CD4-positive, alpha-beta T cell (primary cell): ENCODE measurements around the gene PAX6. TPM values are rescaled to one million over a fixed set of nuclear protein-coding genes. Genes with fewer than 3 reads are reported as not detected.
A peak's percentile ranks its signal among the peaks of the same experiment; 100 is the strongest.

Source experiments
- ATAC-seq: fragments of 200-7000 bp; cut with Tn5 transposase; one replicate; pipeline ENCODE4 v1.10.0; 2022; ENCODE audit warnings: mild to moderate bottlenecking; ENCODE audit not compliant: poor library complexity
- CTCF ChIA-PET: fragments of 350-600 bp; sonication (Branson Sonifier 250); formaldehyde crosslinking; loops from one replicate; lab custom pipeline; 2021; ENCODE audit warnings: antibody characterized with exemption, inconsistent platforms; lab: Charles Lee
- POLR2A ChIA-PET: fragments of 350-600 bp; sonication (Branson Sonifier 250); formaldehyde crosslinking; loops from one replicate; lab custom pipeline; 2021; ENCODE audit warnings: antibody characterized with exemption, inconsistent platforms; lab: Charles Lee
- DNase-seq, 14 experiments: peaks; one replicate each; pipeline ENCODE4 v3.0.0-alpha.2; 2013 to 2020; ENCODE audit warnings: mixed read lengths in 2 of 14
- H3K27ac ChIP-seq, 2 donors: one replicate each; pipeline versions ENCODE4 v1.5.1 to v1.7.0; 2013; ENCODE audit warnings: low read length in 2 of 2, low read depth in 1 of 2, mild to moderate bottlenecking in 1 of 2
- H3K27me3 ChIP-seq, 2 experiments: 1 replicate in 1 of 2; 2 replicates in 1 of 2; pipeline versions ENCODE4 v1.6.1 to v1.7.0; 2013; ENCODE audit warnings: low read length in 2 of 2, control low read depth in 1 of 2, mild to moderate bottlenecking in 1 of 2, moderate library complexity in 1 of 2; ENCODE audit not compliant: insufficient read depth in 2 of 2, control insufficient read depth in 1 of 2
- H3K36me3 ChIP-seq: one replicate; pipeline ENCODE4 v1.6.1; 2013; ENCODE audit warnings: low read length, control low read depth; ENCODE audit not compliant: insufficient read depth
- H3K4me1 ChIP-seq: one replicate; pipeline ENCODE4 v1.6.1; 2013; ENCODE audit warnings: low read length, control low read depth; ENCODE audit not compliant: insufficient read depth
- H3K4me3 ChIP-seq: one replicate; pipeline ENCODE4 v1.5.1; 2013; ENCODE audit warnings: mild to moderate bottlenecking, low read length, moderate library complexity
- H3K9me3 ChIP-seq, 2 experiments: 1 replicate in 1 of 2; 2 replicates in 1 of 2; pipeline versions ENCODE4 v1.6.1 to v1.7.0; 2013; ENCODE audit warnings: low read length in 2 of 2, mild to moderate bottlenecking in 2 of 2, control low read depth in 1 of 2, moderate library complexity in 1 of 2; ENCODE audit not compliant: control insufficient read depth in 1 of 2, insufficient read depth in 1 of 2
- H3K27ac Mint-ChIP-seq: one replicate; pipeline ENCODE4 v1.8.0; 2020; ENCODE audit warnings: mixed read lengths
- H3K27me3 Mint-ChIP-seq: one replicate; pipeline ENCODE4 v1.8.0; 2021; ENCODE audit warnings: mixed read lengths
- H3K36me3 Mint-ChIP-seq: one replicate; pipeline ENCODE4 v1.8.0; 2021; ENCODE audit warnings: low read depth, mixed read lengths
- H3K4me1 Mint-ChIP-seq: one replicate; pipeline ENCODE4 v1.8.0; 2021; ENCODE audit warnings: low read depth, mixed read lengths
- H3K4me3 Mint-ChIP-seq: one replicate; pipeline ENCODE4 v1.8.0; 2020; ENCODE audit warnings: mild to moderate bottlenecking, mixed read lengths
- H3K9me3 Mint-ChIP-seq: one replicate; pipeline ENCODE4 v1.8.0; 2020; ENCODE audit warnings: mixed read lengths
- intact Hi-C, 2 experiments: fragments of 100-400 bp; cut with DNase I in 1 of 2; cut with micrococcal nuclease in 1 of 2; formaldehyde crosslinking; loops; one replicate each; pipeline versions ENCODE4 v1.15.1 to v1.9.0; 2023 to 2025; cut with DNase I, micrococcal nuclease
- total RNA-seq, 174 experiments: library from RNA in 2 of 174; stranded (reverse) in 2 of 174; gene quantifications; one replicate each; pipeline ENCODE4 v1.2.3 and lab custom pipeline; 2021 to 2026
- TF ChIP-seq, protein P1 (sequence below): fragments of 200-600 bp; IDR thresholded peaks from one replicate; pipeline ENCODE4 v1.8.0; 2022; ENCODE audit warnings: antibody characterized with exemption, mild to moderate bottlenecking

Gene PAX6
- total RNA-seq, 2 experiments from 2014 or later, result not detected

DNA sequence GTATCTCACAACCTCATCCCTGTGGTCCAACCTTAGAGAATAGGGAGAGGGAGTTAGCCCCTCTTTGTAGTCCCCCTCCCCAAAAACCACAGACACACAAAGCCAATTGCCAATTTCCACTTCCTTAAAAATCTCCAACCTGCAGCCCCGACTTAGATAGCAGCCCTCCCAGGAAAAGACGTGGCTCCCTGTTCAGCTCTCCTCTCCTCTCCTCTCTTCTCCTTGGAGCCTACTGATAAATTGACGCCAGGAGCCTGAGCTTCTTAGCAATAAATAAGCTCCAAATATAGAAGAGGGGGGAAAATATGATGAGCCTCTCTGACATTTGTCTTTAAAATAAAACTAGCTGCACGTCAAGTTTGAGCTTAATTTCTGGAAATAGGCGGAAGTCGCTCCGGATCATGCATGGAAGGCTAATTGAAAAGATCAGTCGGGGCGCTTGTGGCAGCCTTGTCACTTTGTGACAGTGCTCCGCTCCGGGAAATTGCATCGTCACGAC is 7.3 kb downstream of the PAX6 start:
- Histone ChIP-seq H3K9me3 (peaks cover 23 to 64% of the 10 kb centered on the region in 2 experiments), H3K27me3 (peaks cover 88 to 99% of the 10 kb centered on the region in 2 experiments), H3K4me1 (peaks cover 49% of the 10 kb centered on the region), H3K27ac (no peak overlapping the region), H3K4me3 (no peak overlapping the region), H3K36me3 (no peaks in the 10 kb centered on the region)
- CTCF ChIA-PET, result no interaction called here
- TF ChIP-seq, protein P1, sequence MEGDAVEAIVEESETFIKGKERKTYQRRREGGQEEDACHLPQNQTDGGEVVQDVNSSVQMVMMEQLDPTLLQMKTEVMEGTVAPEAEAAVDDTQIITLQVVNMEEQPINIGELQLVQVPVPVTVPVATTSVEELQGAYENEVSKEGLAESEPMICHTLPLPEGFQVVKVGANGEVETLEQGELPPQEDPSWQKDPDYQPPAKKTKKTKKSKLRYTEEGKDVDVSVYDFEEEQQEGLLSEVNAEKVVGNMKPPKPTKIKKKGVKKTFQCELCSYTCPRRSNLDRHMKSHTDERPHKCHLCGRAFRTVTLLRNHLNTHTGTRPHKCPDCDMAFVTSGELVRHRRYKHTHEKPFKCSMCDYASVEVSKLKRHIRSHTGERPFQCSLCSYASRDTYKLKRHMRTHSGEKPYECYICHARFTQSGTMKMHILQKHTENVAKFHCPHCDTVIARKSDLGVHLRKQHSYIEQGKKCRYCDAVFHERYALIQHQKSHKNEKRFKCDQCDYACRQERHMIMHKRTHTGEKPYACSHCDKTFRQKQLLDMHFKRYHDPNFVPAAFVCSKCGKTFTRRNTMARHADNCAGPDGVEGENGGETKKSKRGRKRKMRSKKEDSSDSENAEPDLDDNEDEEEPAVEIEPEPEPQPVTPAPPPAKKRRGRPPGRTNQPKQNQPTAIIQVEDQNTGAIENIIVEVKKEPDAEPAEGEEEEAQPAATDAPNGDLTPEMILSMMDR, result no peak
- no peak for ATAC-seq
- Mint-ChIP-seq H3K36me3 (peaks cover 4% of the 10 kb centered on the region), H3K4me1 (peaks cover 59% of the 10 kb centered on the region), H3K4me3 (peak overlapping the region; percentile 49), H3K27ac (no peak overlapping the region), H3K9me3 (peaks cover 4% of the 10 kb centered on the region), H3K27me3 (peaks cover 95% of the 10 kb centered on the region)
- POLR2A ChIA-PET, result no interaction called here
- no peak for DNase-seq
- intact Hi-C loops, result no loop called here

DNA sequence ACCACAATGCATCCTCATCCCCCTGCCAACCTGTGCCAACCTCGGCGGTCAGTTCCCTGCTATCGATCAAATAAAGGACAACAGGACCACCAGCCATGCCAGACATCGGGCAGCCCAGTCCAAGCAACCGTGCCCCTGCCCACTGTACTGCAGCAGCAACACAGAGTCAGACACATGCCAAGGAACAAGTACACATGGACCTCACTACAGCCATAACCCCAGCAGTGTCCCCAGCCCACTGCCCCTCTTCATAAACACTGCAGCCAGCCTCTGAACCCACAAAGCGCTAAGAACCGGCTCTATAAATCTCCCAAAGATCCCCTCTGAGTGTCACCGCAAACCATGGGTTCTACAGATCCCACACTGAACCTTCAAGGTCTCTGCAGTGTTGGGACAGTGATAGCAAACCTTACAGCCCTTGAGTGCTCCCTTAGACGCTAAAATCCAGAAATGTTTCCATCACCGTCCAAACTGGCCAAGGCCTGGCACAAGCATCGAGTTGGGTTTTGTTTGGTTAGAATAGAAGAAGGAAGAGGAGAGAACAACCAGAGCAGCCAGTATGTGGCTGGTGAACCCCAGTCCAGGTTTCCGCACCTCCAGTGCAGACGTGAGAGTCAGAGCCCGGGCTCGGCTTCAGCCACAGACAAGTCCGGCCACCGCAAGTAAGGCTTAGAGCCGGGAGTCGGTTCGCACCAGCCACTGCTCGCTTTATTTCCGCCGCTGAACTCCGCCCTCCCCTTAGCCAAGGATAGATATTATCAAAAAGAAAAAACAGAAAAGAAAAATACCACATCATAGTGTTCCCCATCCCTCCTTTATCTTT is 7.9 kb downstream of the PAX6 start:
- Histone ChIP-seq H3K4me1 (peaks cover 50% of the 10 kb centered on the region), H3K9me3 (peaks cover 23 to 67% of the 10 kb centered on the region in 2 experiments), H3K27me3 (peaks cover 88 to 99% of the 10 kb centered on the region in 2 experiments), H3K27ac (no peak overlapping the region), H3K4me3 (no peak overlapping the region), H3K36me3 (no peaks in the 10 kb centered on the region)
- TF ChIP-seq, protein P1, result no peak
- DNase-seq (no peak), ATAC-seq (no peak)
- Mint-ChIP-seq H3K27ac (no peak overlapping the region), H3K27me3 (peaks cover 94% of the 10 kb centered on the region), H3K36me3 (peaks cover 4% of the 10 kb centered on the region), H3K4me3 (peak overlapping the region; percentile 36), H3K9me3 (peaks cover 4% of the 10 kb centered on the region), H3K4me1 (peaks cover 55% of the 10 kb centered on the region)
- intact Hi-C loops, result no loop called here
- ChIA-PET POLR2A (no interaction called here), CTCF (no interaction called here)

DNA sequence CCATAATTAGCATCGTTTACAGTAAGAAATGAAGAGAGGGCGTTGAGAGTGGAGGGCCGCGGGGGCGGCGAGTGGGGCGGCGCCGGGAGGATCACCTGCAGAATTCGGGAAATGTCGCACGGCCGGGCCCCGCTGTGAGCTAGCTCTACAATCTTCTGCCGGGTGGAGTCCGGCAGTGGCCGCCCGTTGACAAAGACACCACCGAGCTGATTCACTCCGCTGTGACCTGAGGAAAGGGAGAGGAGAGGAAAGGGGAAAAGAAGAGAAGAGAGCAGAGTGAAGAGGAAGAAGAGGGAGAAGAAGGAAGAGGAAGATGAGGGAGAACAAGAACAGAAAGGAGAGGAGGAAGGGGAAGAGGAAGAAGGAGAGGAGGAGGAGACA is 8.5 kb downstream of the PAX6 start:
- intact Hi-C loops, result no loop called here
- H3K27me3 ChIP-seq, result peaks cover 86 to 97% of the 10 kb centered on the region in 2 experiments
- no peak overlapping the region for H3K27ac Mint-ChIP-seq

More for the DNA sequence above, 8.5 kb downstream of the PAX6 start:
- POLR2A ChIA-PET, result no interaction called here
- Histone ChIP-seq H3K36me3 (no peaks in the 10 kb centered on the region), H3K4me3 (no peak overlapping the region), H3K27ac (no peak overlapping the region), H3K9me3 (peaks cover 23 to 69% of the 10 kb centered on the region in 2 experiments), H3K4me1 (peaks cover 54% of the 10 kb centered on the region)
- DNase-seq, result no peak
- peaks cover 49% of the 10 kb centered on the region for H3K4me1 Mint-ChIP-seq
- TF ChIP-seq, protein P1, result no peak
- no peak overlapping the region for H3K4me3 Mint-ChIP-seq
- CTCF ChIA-PET, result no interaction called here
- ATAC-seq, result no peak
- peaks cover 93% of the 10 kb centered on the region for H3K27me3 Mint-ChIP-seq
- peaks cover 4% of the 10 kb centered on the region for H3K9me3 Mint-ChIP-seq
- H3K36me3 Mint-ChIP-seq, result peaks cover 4% of the 10 kb centered on the region
